Measurements from ENCODE around the gene KCNH6.
A peak's percentile ranks its signal among the peaks of the same experiment; 100 is the strongest.

Gene KCNH6

GRCh38 chr17:63533433-63534077 is 10.4 kb downstream of the KCNH6 start:
- DNase-seq (ENCODE audit: low read depth in 2 of 2) = no peak

- DNase-seq (ENCODE audit: low read depth in 2 of 2) = no peak
These were observed 11.0 kb downstream of the KCNH6 start for GRCh38 chr17:63534078-63534570.

GRCh38 chr17:63534816-63535455 is 11.8 kb downstream of the KCNH6 start:
- DNase-seq (ENCODE audit: low read depth in 2 of 2) = no peak

- no peak for DNase-seq (ENCODE audit: low read depth in 2 of 2)
These were observed 12.5 kb downstream of the KCNH6 start for GRCh38 chr17:63535640-63536039.

- no peak for DNase-seq (ENCODE audit: low read depth in 2 of 2)
These were observed 13.8 kb downstream of the KCNH6 start for GRCh38 chr17:63537001-63537400.

GRCh38 chr17:63537991-63538692 is 15.0 kb downstream of the KCNH6 start:
- DNase-seq (ENCODE audit: low read depth in 2 of 2) = no peak

GRCh38 chr17:63538693-63539595 is 15.8 kb downstream of the KCNH6 start:
- DNase-seq (ENCODE audit: low read depth in 2 of 2) = no peak

GRCh38 chr17:63540590-63540989 is 17.4 kb downstream of the KCNH6 start:
- DNase-seq (ENCODE audit: low read depth in 2 of 2) = no peak

- no peak for DNase-seq (ENCODE audit: low read depth in 2 of 2)
These were observed 19.0 kb downstream of the KCNH6 start for GRCh38 chr17:63542218-63542545.

- DNase-seq (ENCODE audit: low read depth in 2 of 2) = no peak
These were observed 20.0 kb downstream of the KCNH6 start for GRCh38 chr17:63542942-63543821.

GRCh38 chr17:63543822-63544420 is 20.8 kb downstream of the KCNH6 start:
- no peak for DNase-seq (ENCODE audit: low read depth in 2 of 2)

- no peak for DNase-seq (ENCODE audit: low read depth in 2 of 2)
These were observed 21.5 kb downstream of the KCNH6 start for GRCh38 chr17:63544467-63545301.

- DNase-seq (ENCODE audit: low read depth in 2 of 2) = no peak
These were observed 23.3 kb downstream of the KCNH6 start for GRCh38 chr17:63546308-63547082.

- DNase-seq (ENCODE audit: low read depth in 2 of 2) = no peak
These were observed 23.9 kb downstream of the KCNH6 start for GRCh38 chr17:63547083-63547523.

GRCh38 chr17:63549289-63549945 is 26.3 kb downstream of the KCNH6 start:
- no peak for DNase-seq (ENCODE audit: low read depth in 2 of 2)

GRCh38 chr17:63549946-63550816 is 27.0 kb downstream of the KCNH6 start, which contains the start of gene DCAF7:
DCAF7 (plus strand) TSS chr17:63550477; CDS start chr17:63550678, 201 bp downstream.
- DNase-seq (ENCODE audit: low read depth in 2 of 2) = peak; percentile 98 to 99
